GM23338 (cell line): ENCODE measurements around the gene TANGO6. TPM values are rescaled to one million over a fixed set of nuclear protein-coding genes. Genes with fewer than 3 reads are reported as not detected.
A peak's percentile ranks its signal among the peaks of the same experiment; 100 is the strongest.

ENCODE experiments used
- ATAC-seq: fragments of 200-7000 bp; cut with Tn5 transposase; 3 replicates; pipeline ENCODE4 v1.9.1; 2020
- DNase-seq: peaks from one replicate; pipeline ENCODE4 v3.0.0-alpha.2; 2015; ENCODE audit warnings: low spot score
- H2AFZ ChIP-seq: fragments of 200-600 bp; sonication (generic); 2 replicates; pipeline ENCODE4 v1.8.0; 2016; ENCODE audit warnings: antibody characterized with exemption, mild to moderate bottlenecking, moderate library complexity
- H3F3A ChIP-seq: fragments of 200-600 bp; sonication (generic); replicated peaks from 2 replicates; pipeline ENCODE4 v1.8.0; 2017; ENCODE audit warnings: antibody characterized with exemption, mixed run types, low read depth
- H3K27ac ChIP-seq: fragments of 200-600 bp; sonication (generic); 2 replicates; pipeline ENCODE4 v1.6.1; 2016; ENCODE audit warnings: low read depth
- H3K27me3 ChIP-seq: fragments of 200-600 bp; sonication (generic); 2 replicates; pipeline ENCODE4 v1.8.0; 2016; ENCODE audit warnings: mild to moderate bottlenecking, mixed run types, moderate library complexity; ENCODE audit not compliant: insufficient read depth
- H3K36me3 ChIP-seq: fragments of 200-600 bp; sonication (generic); 2 replicates; pipeline ENCODE4 v1.8.0; 2016; ENCODE audit warnings: mild to moderate bottlenecking; ENCODE audit not compliant: insufficient read depth
- H3K4me1 ChIP-seq: fragments of 200-600 bp; sonication (generic); 2 replicates; pipeline ENCODE4 v1.8.0; 2016; ENCODE audit warnings: mild to moderate bottlenecking, moderate library complexity; ENCODE audit not compliant: insufficient read depth
- H3K4me2 ChIP-seq: fragments of 200-600 bp; sonication (generic); 2 replicates; pipeline ENCODE4 v1.7.1; 2017; ENCODE audit warnings: mixed run types
- H3K4me3 ChIP-seq: fragments of 200-600 bp; sonication (generic); 2 replicates; pipeline ENCODE4 v1.6.1; 2016; ENCODE audit warnings: mixed run types
- H3K79me2 ChIP-seq: fragments of 200-600 bp; sonication (generic); replicated peaks from 2 replicates; pipeline ENCODE4 v1.8.0; 2017; ENCODE audit warnings: mild to moderate bottlenecking; ENCODE audit not compliant: insufficient read depth
- H3K9me2 ChIP-seq: fragments of 200-600 bp; sonication (generic); 2 replicates; pipeline ENCODE4 v1.8.0; 2017; ENCODE audit not compliant: insufficient read depth
- H4K20me1 ChIP-seq: fragments of 200-600 bp; sonication (generic); replicated peaks from 2 replicates; pipeline ENCODE4 v1.8.0; 2017; ENCODE audit warnings: mild to moderate bottlenecking; ENCODE audit not compliant: insufficient read depth
- H3K27ac Mint-ChIP-seq: 2 replicates; pipeline ENCODE4 v1.8.0; 2020; ENCODE audit warnings: inconsistent platforms, mild to moderate bottlenecking, moderate library complexity, mixed read lengths
- H3K27me3 Mint-ChIP-seq: 3 replicates; pipeline ENCODE4 v1.8.0; 2022; ENCODE audit warnings: low read depth, mild to moderate bottlenecking, moderate library complexity, mixed read lengths, inconsistent platforms; ENCODE audit not compliant: insufficient read depth, poor library complexity
- H3K36me3 Mint-ChIP-seq: 3 replicates; pipeline ENCODE4 v1.8.0; 2021; ENCODE audit warnings: low read depth, mild to moderate bottlenecking, inconsistent platforms, moderate library complexity, mixed read lengths
- H3K4me1 Mint-ChIP-seq: 3 replicates; pipeline ENCODE4 v1.8.0; 2020; ENCODE audit warnings: mild to moderate bottlenecking, inconsistent platforms, mixed read lengths
- H3K4me3 Mint-ChIP-seq: 3 replicates; pipeline ENCODE4 v1.8.0; 2021; ENCODE audit warnings: moderate library complexity, mild to moderate bottlenecking, inconsistent platforms, mixed read lengths
- H3K9me3 Mint-ChIP-seq: 3 replicates; pipeline ENCODE4 v1.8.0; 2020; ENCODE audit warnings: moderate library complexity, mild to moderate bottlenecking, inconsistent platforms, mixed read lengths
- CREB1 ChIP-seq: fragments of 250-450 bp; sonication (Bioruptor Pico); IDR thresholded peaks from 2 replicates; pipeline ENCODE4 v1.5.0; 2020; ENCODE audit warnings: low read depth, mild to moderate bottlenecking, moderate library complexity
- ETS1 ChIP-seq: IDR thresholded peaks from 2 replicates; pipeline ENCODE4 v1.6.1; 2016; ENCODE audit warnings: antibody characterized with exemption
- EZH2 ChIP-seq: fragments of 200-600 bp; sonication (generic); IDR thresholded peaks from one replicate; pipeline ENCODE4 v1.8.0; 2017; ENCODE audit warnings: antibody characterized with exemption, mild to moderate bottlenecking, low read depth; ENCODE audit not compliant: unreplicated experiment
- EZH2phosphoT487 ChIP-seq: fragments of 200-600 bp; sonication (generic); IDR thresholded peaks from one replicate; pipeline ENCODE4 v1.8.1; 2018; ENCODE audit warnings: antibody characterized with exemption; ENCODE audit not compliant: unreplicated experiment
- JUNB ChIP-seq: IDR thresholded peaks from one replicate; pipeline ENCODE4 v1.6.1; 2016; ENCODE audit warnings: antibody characterized with exemption; ENCODE audit not compliant: unreplicated experiment
- NANOG ChIP-seq: IDR thresholded peaks from 2 replicates; pipeline ENCODE4 v1.6.1; 2016; ENCODE audit warnings: antibody characterized with exemption, borderline replicate concordance
- POLR2AphosphoS5 ChIP-seq: IDR thresholded peaks from 2 replicates; pipeline ENCODE4 v1.6.1; 2016; ENCODE audit warnings: antibody characterized with exemption, low read depth
- STAT1 ChIP-seq: IDR thresholded peaks from one replicate; pipeline ENCODE4 v1.6.1; 2016; ENCODE audit warnings: antibody characterized with exemption; ENCODE audit not compliant: unreplicated experiment
- polyA plus RNA-seq: library from polyadenylated mRNA; unstranded; fragments of >200 nt; fragmentation: Nextera tagmentation; extraction: Ambion mirVana; gene quantifications from 2 replicates; pipeline ENCODE4 v1.2.1, GENCODE V29; 2016
- total RNA-seq: library from RNA; depleted of rRNA; stranded (reverse); fragments of >200 nt; shearing (Covaris generic); gene quantifications from 2 replicates; pipeline ENCODE4 v1.2.3, GENCODE V29; 2014
- TF ChIP-seq, protein P1 (sequence below): fragments of 250-450 bp; sonication (Bioruptor Pico); IDR thresholded peaks from 2 replicates; pipeline ENCODE4 v1.5.0; 2020; ENCODE audit warnings: mild to moderate bottlenecking, moderate library complexity
- TF ChIP-seq, protein P2 (sequence below), 2 experiments: fragments of 200-600 bp in 1 of 2; sonication (generic) in 1 of 2; conservative IDR thresholded peaks; 2 replicates each; pipeline versions ENCODE4 v1.5.1 to v1.6.1; 2016 to 2017; ENCODE audit warnings: antibody characterized with exemption in 2 of 2, low read depth in 2 of 2, mild to moderate bottlenecking in 2 of 2, moderate library complexity in 1 of 2

Gene TANGO6
- total and polyA plus RNA-seq, 2 experiments from 2014 or later = 7.2 to 23.2 TPM

DNA sequence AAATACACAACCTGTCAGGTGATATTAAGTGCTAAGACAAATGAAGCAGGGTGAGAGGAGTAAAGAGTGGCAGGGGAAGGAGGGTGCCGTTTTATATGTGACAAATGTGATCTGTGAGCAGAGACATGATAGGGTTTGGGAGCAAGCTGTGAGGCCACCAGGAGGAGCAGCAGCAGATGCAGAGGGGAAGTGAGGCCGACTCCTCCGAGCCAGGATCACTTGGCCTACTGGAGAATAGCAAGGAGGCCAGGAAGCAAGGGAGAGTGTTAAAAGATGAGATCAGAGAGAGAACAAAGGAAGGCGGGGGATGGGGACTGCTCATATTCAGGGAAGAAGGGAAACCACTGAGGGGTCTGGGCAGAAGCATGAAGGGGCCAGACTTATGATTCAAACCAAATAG is 129.4 kb downstream of the TANGO6 start:
- Histone ChIP-seq H3F3A (peaks cover 6% of the 10 kb centered on the region; the same call in 1 of the 2 replicates), H3K27me3 (no peaks in the 10 kb centered on the region), H3K4me1 (peaks cover 26% of the 10 kb centered on the region), H3K36me3 (no peaks in the 10 kb centered on the region), H3K4me3 (peak overlapping the region; percentile 14; the same call in 1 of the 2 replicates), H3K4me2 (peak overlapping the region; percentile 65), H3K27ac (peak overlapping the region; percentile 64), H4K20me1 (no peaks in the 10 kb centered on the region), H3K79me2 (no peaks in the 10 kb centered on the region), H2AFZ (no peak overlapping the region), H3K9me2 (no peaks in the 10 kb centered on the region)
- ATAC-seq (peak; percentile 90), DNase-seq (peak; percentile 89)
- Mint-ChIP-seq H3K4me3 (peak overlapping the region; percentile 13; the same call in 2 of the 3 replicates), H3K36me3 (peaks cover 14% of the 10 kb centered on the region; the same call in 1 of the 3 replicates), H3K27me3 (no peaks in the 10 kb centered on the region), H3K27ac (peak overlapping the region; percentile 89), H3K9me3 (no peaks in the 10 kb centered on the region), H3K4me1 (peaks cover 25% of the 10 kb centered on the region)
- TF ChIP-seq ETS1 = no peak
- no peak for TF ChIP-seq NANOG
- no peak for TF ChIP-seq EZH2phosphoT487
- no peak for TF ChIP-seq POLR2AphosphoS5
- TF ChIP-seq, protein P1, sequence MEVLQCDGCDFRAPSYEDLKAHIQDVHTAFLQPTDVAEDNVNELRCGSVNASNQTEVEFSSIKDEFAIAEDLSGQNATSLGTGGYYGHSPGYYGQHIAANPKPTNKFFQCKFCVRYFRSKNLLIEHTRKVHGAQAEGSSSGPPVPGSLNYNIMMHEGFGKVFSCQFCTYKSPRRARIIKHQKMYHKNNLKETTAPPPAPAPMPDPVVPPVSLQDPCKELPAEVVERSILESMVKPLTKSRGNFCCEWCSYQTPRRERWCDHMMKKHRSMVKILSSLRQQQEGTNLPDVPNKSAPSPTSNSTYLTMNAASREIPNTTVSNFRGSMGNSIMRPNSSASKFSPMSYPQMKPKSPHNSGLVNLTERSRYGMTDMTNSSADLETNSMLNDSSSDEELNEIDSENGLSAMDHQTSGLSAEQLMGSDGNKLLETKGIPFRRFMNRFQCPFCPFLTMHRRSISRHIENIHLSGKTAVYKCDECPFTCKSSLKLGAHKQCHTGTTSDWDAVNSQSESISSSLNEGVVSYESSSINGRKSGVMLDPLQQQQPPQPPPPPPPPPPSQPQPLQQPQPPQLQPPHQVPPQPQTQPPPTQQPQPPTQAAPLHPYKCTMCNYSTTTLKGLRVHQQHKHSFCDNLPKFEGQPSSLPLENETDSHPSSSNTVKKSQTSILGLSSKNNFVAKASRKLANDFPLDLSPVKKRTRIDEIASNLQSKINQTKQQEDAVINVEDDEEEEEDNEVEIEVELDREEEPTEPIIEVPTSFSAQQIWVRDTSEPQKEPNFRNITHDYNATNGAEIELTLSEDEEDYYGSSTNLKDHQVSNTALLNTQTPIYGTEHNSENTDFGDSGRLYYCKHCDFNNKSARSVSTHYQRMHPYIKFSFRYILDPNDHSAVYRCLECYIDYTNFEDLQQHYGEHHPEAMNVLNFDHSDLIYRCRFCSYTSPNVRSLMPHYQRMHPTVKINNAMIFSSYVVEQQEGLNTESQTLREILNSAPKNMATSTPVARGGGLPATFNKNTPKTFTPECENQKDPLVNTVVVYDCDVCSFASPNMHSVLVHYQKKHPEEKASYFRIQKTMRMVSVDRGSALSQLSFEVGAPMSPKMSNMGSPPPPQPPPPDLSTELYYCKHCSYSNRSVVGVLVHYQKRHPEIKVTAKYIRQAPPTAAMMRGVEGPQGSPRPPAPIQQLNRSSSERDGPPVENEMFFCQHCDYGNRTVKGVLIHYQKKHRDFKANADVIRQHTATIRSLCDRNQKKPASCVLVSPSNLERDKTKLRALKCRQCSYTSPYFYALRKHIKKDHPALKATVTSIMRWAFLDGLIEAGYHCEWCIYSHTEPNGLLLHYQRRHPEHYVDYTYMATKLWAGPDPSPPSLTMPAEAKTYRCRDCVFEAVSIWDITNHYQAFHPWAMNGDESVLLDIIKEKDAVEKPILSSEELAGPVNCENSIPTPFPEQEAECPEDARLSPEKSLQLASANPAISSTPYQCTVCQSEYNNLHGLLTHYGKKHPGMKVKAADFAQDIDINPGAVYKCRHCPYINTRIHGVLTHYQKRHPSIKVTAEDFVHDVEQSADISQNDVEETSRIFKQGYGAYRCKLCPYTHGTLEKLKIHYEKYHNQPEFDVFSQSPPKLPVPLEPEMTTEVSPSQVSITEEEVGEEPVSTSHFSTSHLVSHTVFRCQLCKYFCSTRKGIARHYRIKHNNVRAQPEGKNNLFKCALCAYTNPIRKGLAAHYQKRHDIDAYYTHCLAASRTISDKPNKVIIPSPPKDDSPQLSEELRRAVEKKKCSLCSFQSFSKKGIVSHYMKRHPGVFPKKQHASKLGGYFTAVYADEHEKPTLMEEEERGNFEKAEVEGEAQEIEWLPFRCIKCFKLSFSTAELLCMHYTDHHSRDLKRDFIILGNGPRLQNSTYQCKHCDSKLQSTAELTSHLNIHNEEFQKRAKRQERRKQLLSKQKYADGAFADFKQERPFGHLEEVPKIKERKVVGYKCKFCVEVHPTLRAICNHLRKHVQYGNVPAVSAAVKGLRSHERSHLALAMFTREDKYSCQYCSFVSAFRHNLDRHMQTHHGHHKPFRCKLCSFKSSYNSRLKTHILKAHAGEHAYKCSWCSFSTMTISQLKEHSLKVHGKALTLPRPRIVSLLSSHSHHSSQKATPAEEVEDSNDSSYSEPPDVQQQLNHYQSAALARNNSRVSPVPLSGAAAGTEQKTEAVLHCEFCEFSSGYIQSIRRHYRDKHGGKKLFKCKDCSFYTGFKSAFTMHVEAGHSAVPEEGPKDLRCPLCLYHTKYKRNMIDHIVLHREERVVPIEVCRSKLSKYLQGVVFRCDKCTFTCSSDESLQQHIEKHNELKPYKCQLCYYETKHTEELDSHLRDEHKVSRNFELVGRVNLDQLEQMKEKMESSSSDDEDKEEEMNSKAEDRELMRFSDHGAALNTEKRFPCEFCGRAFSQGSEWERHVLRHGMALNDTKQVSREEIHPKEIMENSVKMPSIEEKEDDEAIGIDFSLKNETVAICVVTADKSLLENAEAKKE (CRISPR knock-in tag) = peak; percentile 22; the same call in 1 of the 2 replicates
- TF ChIP-seq STAT1 = no peak
- TF ChIP-seq EZH2 = no peak
- TF ChIP-seq CREB1 (CRISPR knock-in tag) = no peak
- TF ChIP-seq, protein P2, sequence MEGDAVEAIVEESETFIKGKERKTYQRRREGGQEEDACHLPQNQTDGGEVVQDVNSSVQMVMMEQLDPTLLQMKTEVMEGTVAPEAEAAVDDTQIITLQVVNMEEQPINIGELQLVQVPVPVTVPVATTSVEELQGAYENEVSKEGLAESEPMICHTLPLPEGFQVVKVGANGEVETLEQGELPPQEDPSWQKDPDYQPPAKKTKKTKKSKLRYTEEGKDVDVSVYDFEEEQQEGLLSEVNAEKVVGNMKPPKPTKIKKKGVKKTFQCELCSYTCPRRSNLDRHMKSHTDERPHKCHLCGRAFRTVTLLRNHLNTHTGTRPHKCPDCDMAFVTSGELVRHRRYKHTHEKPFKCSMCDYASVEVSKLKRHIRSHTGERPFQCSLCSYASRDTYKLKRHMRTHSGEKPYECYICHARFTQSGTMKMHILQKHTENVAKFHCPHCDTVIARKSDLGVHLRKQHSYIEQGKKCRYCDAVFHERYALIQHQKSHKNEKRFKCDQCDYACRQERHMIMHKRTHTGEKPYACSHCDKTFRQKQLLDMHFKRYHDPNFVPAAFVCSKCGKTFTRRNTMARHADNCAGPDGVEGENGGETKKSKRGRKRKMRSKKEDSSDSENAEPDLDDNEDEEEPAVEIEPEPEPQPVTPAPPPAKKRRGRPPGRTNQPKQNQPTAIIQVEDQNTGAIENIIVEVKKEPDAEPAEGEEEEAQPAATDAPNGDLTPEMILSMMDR (conservative IDR thresholded peaks at IDR 0.05; ENCODE audit: low read depth in 2 of 2) = peak; percentile 57 to 70
- no peak for TF ChIP-seq JUNB
